CD4-positive, alpha-beta T cell (primary cell): Measurements from ENCODE around the gene DUS4L. TPM values are rescaled to one million over a fixed set of nuclear protein-coding genes. Genes with fewer than 3 reads are reported as not detected.

Experiments used
- ATAC-seq: fragments of 200-7000 bp; cut with Tn5 transposase; one replicate; pipeline ENCODE4 v1.10.0; 2022; ENCODE audit warnings: mild to moderate bottlenecking; ENCODE audit not compliant: poor library complexity
- CTCF ChIA-PET: fragments of 350-600 bp; sonication (Branson Sonifier 250); formaldehyde crosslinking; loops from one replicate; lab custom pipeline; 2021; ENCODE audit warnings: antibody characterized with exemption, inconsistent platforms; lab: Charles Lee
- POLR2A ChIA-PET: fragments of 350-600 bp; sonication (Branson Sonifier 250); formaldehyde crosslinking; loops from one replicate; lab custom pipeline; 2021; ENCODE audit warnings: antibody characterized with exemption, inconsistent platforms; lab: Charles Lee
- DNase-seq, 14 experiments: peaks; one replicate each; pipeline ENCODE4 v3.0.0-alpha.2; 2013 to 2020; ENCODE audit warnings: mixed read lengths in 2 of 14
- H3K27ac ChIP-seq, 2 donors: one replicate each; pipeline versions ENCODE4 v1.5.1 to v1.7.0; 2013; ENCODE audit warnings: low read length in 2 of 2, low read depth in 1 of 2, mild to moderate bottlenecking in 1 of 2
- H3K27me3 ChIP-seq, 2 experiments: 1 replicate in 1 of 2; 2 replicates in 1 of 2; pipeline versions ENCODE4 v1.6.1 to v1.7.0; 2013; ENCODE audit warnings: low read length in 2 of 2, control low read depth in 1 of 2, mild to moderate bottlenecking in 1 of 2, moderate library complexity in 1 of 2; ENCODE audit not compliant: insufficient read depth in 2 of 2, control insufficient read depth in 1 of 2
- H3K36me3 ChIP-seq: one replicate; pipeline ENCODE4 v1.6.1; 2013; ENCODE audit warnings: low read length, control low read depth; ENCODE audit not compliant: insufficient read depth
- H3K4me1 ChIP-seq: one replicate; pipeline ENCODE4 v1.6.1; 2013; ENCODE audit warnings: low read length, control low read depth; ENCODE audit not compliant: insufficient read depth
- H3K4me3 ChIP-seq: one replicate; pipeline ENCODE4 v1.5.1; 2013; ENCODE audit warnings: mild to moderate bottlenecking, low read length, moderate library complexity
- H3K9me3 ChIP-seq, 2 experiments: 1 replicate in 1 of 2; 2 replicates in 1 of 2; pipeline versions ENCODE4 v1.6.1 to v1.7.0; 2013; ENCODE audit warnings: low read length in 2 of 2, mild to moderate bottlenecking in 2 of 2, control low read depth in 1 of 2, moderate library complexity in 1 of 2; ENCODE audit not compliant: control insufficient read depth in 1 of 2, insufficient read depth in 1 of 2
- H3K27ac Mint-ChIP-seq: one replicate; pipeline ENCODE4 v1.8.0; 2020; ENCODE audit warnings: mixed read lengths
- H3K27me3 Mint-ChIP-seq: one replicate; pipeline ENCODE4 v1.8.0; 2021; ENCODE audit warnings: mixed read lengths
- H3K36me3 Mint-ChIP-seq: one replicate; pipeline ENCODE4 v1.8.0; 2021; ENCODE audit warnings: low read depth, mixed read lengths
- H3K4me1 Mint-ChIP-seq: one replicate; pipeline ENCODE4 v1.8.0; 2021; ENCODE audit warnings: low read depth, mixed read lengths
- H3K4me3 Mint-ChIP-seq: one replicate; pipeline ENCODE4 v1.8.0; 2020; ENCODE audit warnings: mild to moderate bottlenecking, mixed read lengths
- H3K9me3 Mint-ChIP-seq: one replicate; pipeline ENCODE4 v1.8.0; 2020; ENCODE audit warnings: mixed read lengths
- CTCF ChIP-seq: fragments of 200-600 bp; IDR thresholded peaks from one replicate; pipeline ENCODE4 v1.8.0; 2022; ENCODE audit warnings: antibody characterized with exemption, mild to moderate bottlenecking
- intact Hi-C, 2 experiments: fragments of 100-400 bp; cut with DNase I in 1 of 2; cut with micrococcal nuclease in 1 of 2; formaldehyde crosslinking; loops; one replicate each; pipeline versions ENCODE4 v1.15.1 to v1.9.0; 2023 to 2025; cut with DNase I, micrococcal nuclease
- total RNA-seq, 174 experiments: library from RNA in 2 of 174; stranded (reverse) in 2 of 174; gene quantifications; one replicate each; pipeline ENCODE4 v1.2.3 and lab custom pipeline; 2021 to 2026

Gene DUS4L
- total RNA-seq, 2 experiments from 2014 or later = 14.3 to 14.4 TPM

- Histone ChIP-seq H3K4me1 (no peaks in the 10 kb centered on the region), H3K27ac (no peak overlapping the region), H3K27me3 (no peaks in the 10 kb centered on the region), H3K9me3 (no peaks in the 10 kb centered on the region), H3K4me3 (no peak overlapping the region), H3K36me3 (peaks cover 8% of the 10 kb centered on the region)
- CTCF ChIA-PET = no interaction called here
- intact Hi-C loops = no loop called here
- no peak for TF ChIP-seq CTCF
- ATAC-seq (no peak), DNase-seq (no peak)
- Mint-ChIP-seq H3K4me3 (no peak overlapping the region), H3K4me1 (no peaks in the 10 kb centered on the region), H3K27ac (no peak overlapping the region), H3K9me3 (no peaks in the 10 kb centered on the region), H3K27me3 (no peaks in the 10 kb centered on the region), H3K36me3 (peaks cover 51% of the 10 kb centered on the region)
- POLR2A ChIA-PET = no interaction called here
Measured at GRCh38 chr7:107597582-107597916, 33.8 kb downstream of the DUS4L start.

GRCh38 chr7:107597953-107598352 lies 34.2 kb downstream of the DUS4L start:
- Mint-ChIP-seq H3K27ac (no peak overlapping the region), H3K27me3 (no peaks in the 10 kb centered on the region), H3K4me3 (no peak overlapping the region), H3K36me3 (peaks cover 53% of the 10 kb centered on the region), H3K4me1 (no peaks in the 10 kb centered on the region), H3K9me3 (no peaks in the 10 kb centered on the region)
- ATAC-seq (no peak), DNase-seq (no peak)
- no peaks in the 10 kb centered on the region for H3K9me3 ChIP-seq
- no peak overlapping the region for H3K4me3 ChIP-seq
- intact Hi-C loops = no loop called here
- ChIA-PET POLR2A (no interaction called here), CTCF (no interaction called here)
- H3K27me3 ChIP-seq = no peaks in the 10 kb centered on the region
- H3K27ac ChIP-seq = no peak overlapping the region
- peaks cover 8% of the 10 kb centered on the region for H3K36me3 ChIP-seq
- TF ChIP-seq CTCF = no peak
- H3K4me1 ChIP-seq = no peaks in the 10 kb centered on the region

DNA sequence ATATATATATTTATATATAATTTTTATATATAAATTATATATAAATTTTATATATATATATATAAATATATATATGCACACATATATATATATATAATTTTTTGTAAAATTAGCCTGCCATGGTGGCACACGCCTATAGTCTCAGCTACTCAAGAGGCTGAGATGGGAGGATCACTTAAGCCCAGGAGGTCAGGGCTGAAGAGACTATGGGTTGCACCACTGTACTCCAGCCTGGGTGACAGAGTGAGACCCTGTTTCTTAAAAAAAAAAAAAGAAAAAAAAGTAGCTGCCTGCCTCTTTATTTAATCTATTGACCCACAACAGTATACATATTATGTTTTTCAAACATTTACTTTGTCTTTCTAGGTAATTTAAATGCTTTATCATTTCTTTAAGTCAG lies 35.5 kb downstream of the DUS4L start:
- ChIA-PET CTCF (no interaction called here), POLR2A (interaction anchor here (1.0 kb wide), 1 partner anchor 36 kb away, joined by 3 read pairs; no protein-coding TSS in a partner anchor)
- ATAC-seq (no peak), DNase-seq (no peak)
- Histone ChIP-seq H3K4me3 (no peak overlapping the region), H3K27ac (no peak overlapping the region), H3K4me1 (no peaks in the 10 kb centered on the region), H3K9me3 (no peaks in the 10 kb centered on the region), H3K27me3 (no peaks in the 10 kb centered on the region), H3K36me3 (peaks cover 11% of the 10 kb centered on the region)
- no peak overlapping the region for H3K4me3 Mint-ChIP-seq
- no peaks in the 10 kb centered on the region for H3K27me3 Mint-ChIP-seq
- H3K9me3 Mint-ChIP-seq = no peaks in the 10 kb centered on the region
- H3K4me1 Mint-ChIP-seq = no peaks in the 10 kb centered on the region
- no peak for TF ChIP-seq CTCF
- no peak overlapping the region for H3K27ac Mint-ChIP-seq
- H3K36me3 Mint-ChIP-seq = peaks cover 52% of the 10 kb centered on the region
- intact Hi-C loops = no loop called here
